Effector memory CD4-positive, alpha-beta T cell (primary cell): ENCODE measurements around the gene ANKRD55.
"Not testable (repeated sequence)": the region's sequence is repeated elsewhere in the genome, so short reads cannot be mapped to it uniquely, and the experiment has no call there.

Source experiments
- DNase-seq, 3 donors: peaks; one replicate each; pipeline ENCODE4 v3.0.0-alpha.2; 2020
- H3K27ac ChIP-seq: 2 replicates; pipeline ENCODE4 v1.7.0; 2013; ENCODE audit warnings: mild to moderate bottlenecking, low read length, moderate library complexity; ENCODE audit not compliant: insufficient read depth, poor library complexity, severe bottlenecking
- H3K27me3 ChIP-seq: replicated peaks from 2 replicates; pipeline ENCODE4 v1.7.0; 2013; ENCODE audit warnings: mild to moderate bottlenecking, low read length; ENCODE audit not compliant: insufficient read depth, control insufficient read depth, poor library complexity, severe bottlenecking
- H3K36me3 ChIP-seq: 2 replicates; pipeline ENCODE4 v1.7.0; 2013; ENCODE audit warnings: mild to moderate bottlenecking, low read length, moderate library complexity; ENCODE audit not compliant: control insufficient read depth, insufficient read depth
- H3K4me1 ChIP-seq: 2 replicates; pipeline ENCODE4 v1.7.0; 2013; ENCODE audit warnings: low read length, mild to moderate bottlenecking; ENCODE audit not compliant: control insufficient read depth, insufficient read depth, poor library complexity, severe bottlenecking
- H3K4me3 ChIP-seq: 2 replicates; pipeline ENCODE4 v1.7.0; 2013; ENCODE audit warnings: low read length, low read depth, mild to moderate bottlenecking; ENCODE audit not compliant: insufficient read depth, poor library complexity, severe bottlenecking
- H3K9me3 ChIP-seq: 2 replicates; pipeline ENCODE4 v1.7.0; 2013; ENCODE audit warnings: mild to moderate bottlenecking, low read length, moderate library complexity; ENCODE audit not compliant: control insufficient read depth

The ANKRD55 gene

GRCh38 chr5:56102207-56102606 lies 130.9 kb downstream of the ANKRD55 start:
- peak in 1 of 3 donors; percentile 2 for DNase-seq
- not testable (repeated sequence) for H3K36me3 ChIP-seq, H3K9me3 ChIP-seq, H3K27me3 ChIP-seq
- Histone ChIP-seq H3K4me3 (peak overlapping the region; percentile 22), H3K27ac (peak overlapping the region; percentile 21), H3K4me1 (peaks cover 24% of the 10 kb centered on the region)

- no peak for DNase-seq
- no peaks in the 10 kb centered on the region for H3K9me3 ChIP-seq
- no peaks in the 10 kb centered on the region for H3K27me3 ChIP-seq
- no peak overlapping the region for H3K4me3 ChIP-seq
- no peaks in the 10 kb centered on the region for H3K36me3 ChIP-seq
- H3K27ac ChIP-seq = peak overlapping the region; percentile 11
- H3K4me1 ChIP-seq = peaks cover 27% of the 10 kb centered on the region
These were observed 131.9 kb downstream of the ANKRD55 start for GRCh38 chr5:56101180-56101579.

GRCh38 chr5:56100439-56101176 lies 132.5 kb downstream of the ANKRD55 start:
- peak overlapping the region; percentile 11 for H3K27ac ChIP-seq
- no peak for DNase-seq
- no peak overlapping the region for H3K4me3 ChIP-seq
- H3K9me3 ChIP-seq = no peaks in the 10 kb centered on the region
- no peaks in the 10 kb centered on the region for H3K27me3 ChIP-seq
- peaks cover 32% of the 10 kb centered on the region for H3K4me1 ChIP-seq
- H3K36me3 ChIP-seq = no peaks in the 10 kb centered on the region

GRCh38 chr5:56099346-56099745 lies 133.8 kb downstream of the ANKRD55 start:
- peaks cover 34% of the 10 kb centered on the region for H3K4me1 ChIP-seq
- H3K27ac ChIP-seq = peak overlapping the region; percentile 1
- no peak overlapping the region for H3K4me3 ChIP-seq
- no peak for DNase-seq
- no peaks in the 10 kb centered on the region for H3K27me3 ChIP-seq
- no peaks in the 10 kb centered on the region for H3K36me3 ChIP-seq
- H3K9me3 ChIP-seq = no peaks in the 10 kb centered on the region

GRCh38 chr5:56097055-56097454 lies 136.1 kb downstream of the ANKRD55 start:
- Histone ChIP-seq H3K9me3 (no peaks in the 10 kb centered on the region), H3K4me3 (no peak overlapping the region), H3K36me3 (no peaks in the 10 kb centered on the region), H3K27me3 (no peaks in the 10 kb centered on the region), H3K4me1 (peaks cover 27% of the 10 kb centered on the region), H3K27ac (no peak overlapping the region)
- no peak for DNase-seq

- Histone ChIP-seq H3K4me1 (peaks cover 24% of the 10 kb centered on the region), H3K4me3 (no peak overlapping the region), H3K36me3 (no peaks in the 10 kb centered on the region), H3K27me3 (no peaks in the 10 kb centered on the region), H3K9me3 (no peaks in the 10 kb centered on the region), H3K27ac (no peak overlapping the region)
- no peak for DNase-seq
These were observed 137.5 kb downstream of the ANKRD55 start for GRCh38 chr5:56095579-56096102.

- H3K4me1 ChIP-seq = peaks cover 18% of the 10 kb centered on the region
- no peaks in the 10 kb centered on the region for H3K36me3 ChIP-seq
- H3K9me3 ChIP-seq = no peaks in the 10 kb centered on the region
- H3K27me3 ChIP-seq = no peaks in the 10 kb centered on the region
- H3K4me3 ChIP-seq = no peak overlapping the region
- no peak overlapping the region for H3K27ac ChIP-seq
- DNase-seq = peak in 1 of 3 donors; percentile 0
These were observed 138.4 kb downstream of the ANKRD55 start for GRCh38 chr5:56094579-56095361.

- H3K27ac ChIP-seq = no peak overlapping the region
- DNase-seq = no peak
These were observed 139.2 kb downstream of the ANKRD55 start for GRCh38 chr5:56093970-56094369.

GRCh38 chr5:56092115-56092514 lies 141.0 kb downstream of the ANKRD55 start:
- H3K4me3 ChIP-seq = no peak overlapping the region
- H3K9me3 ChIP-seq = no peaks in the 10 kb centered on the region
- peaks cover 14% of the 10 kb centered on the region for H3K4me1 ChIP-seq
- DNase-seq = no peak
- H3K27me3 ChIP-seq = no peaks in the 10 kb centered on the region
- H3K27ac ChIP-seq = no peak overlapping the region
- no peaks in the 10 kb centered on the region for H3K36me3 ChIP-seq

More at GRCh38 chr5:56093970-56094369, 139.2 kb downstream of the ANKRD55 start:
- no peaks in the 10 kb centered on the region for H3K9me3 ChIP-seq
- peaks cover 15% of the 10 kb centered on the region for H3K4me1 ChIP-seq
- H3K4me3 ChIP-seq = no peak overlapping the region
- H3K36me3 ChIP-seq = no peaks in the 10 kb centered on the region
- H3K27me3 ChIP-seq = no peaks in the 10 kb centered on the region

- Histone ChIP-seq H3K9me3 (no peaks in the 10 kb centered on the region), H3K27me3 (no peaks in the 10 kb centered on the region), H3K4me1 (peaks cover 14% of the 10 kb centered on the region), H3K27ac (no peak overlapping the region), H3K36me3 (no peaks in the 10 kb centered on the region), H3K4me3 (no peak overlapping the region)
- DNase-seq = no peak
These were observed 141.5 kb downstream of the ANKRD55 start for GRCh38 chr5:56091664-56092063.
